Activated T-cell treated with anti-CD3 and anti-CD28 coated beads, Interleukin-2, amount 50 U/mL, for 48 hours (primary cell): ENCODE measurements around the gene C3orf18.
"Not testable (repeated sequence)": the region's sequence is repeated elsewhere in the genome, so short reads cannot be mapped to it uniquely, and the experiment has no call there.

Experiments used
- DNase-seq, 2 experiments: peaks; one replicate each; pipeline ENCODE4 v3.0.0-alpha.2; 2020

The C3orf18 gene

GRCh38 chr3:50519471-50520089, 48.0 kb downstream of the C3orf18 start:
- peak; percentile 86 to 88 for DNase-seq

GRCh38 chr3:50518436-50518835, 49.1 kb downstream of the C3orf18 start:
- DNase-seq: no peak

- no peak for DNase-seq
Measured at GRCh38 chr3:50517721-50518206, 49.8 kb downstream of the C3orf18 start.

GRCh38 chr3:50516440-50516871, 51.1 kb downstream of the C3orf18 start:
- DNase-seq: no peak

- DNase-seq: no peak
Measured at GRCh38 chr3:50515565-50516439, 51.7 kb downstream of the C3orf18 start.

- not testable (repeated sequence) for DNase-seq
Measured at GRCh38 chr3:50512908-50513307, 54.6 kb downstream of the C3orf18 start.

- no peak for DNase-seq
Measured at GRCh38 chr3:50512131-50512530, 55.4 kb downstream of the C3orf18 start.

- no peak for DNase-seq
Measured at GRCh38 chr3:50510325-50510724, 57.2 kb downstream of the C3orf18 start.

GRCh38 chr3:50509715-50510114, 57.8 kb downstream of the C3orf18 start:
- DNase-seq: no peak

- DNase-seq: no peak
Measured at GRCh38 chr3:50508821-50509220, 58.7 kb downstream of the C3orf18 start.
